GM03348 (cell line): ENCODE results near the gene SLC5A8.
A peak's percentile ranks its signal among the peaks of the same experiment; 100 is the strongest.
"Not testable (repeated sequence)": the region's sequence is repeated elsewhere in the genome, so short reads cannot be mapped to it uniquely, and the experiment has no call there.

ENCODE experiments used
- DNase-seq: peaks from one replicate; pipeline ENCODE4 v3.0.0; 2012; ENCODE audit warnings: low spot score

The SLC5A8 gene

GRCh38 chr12:101168001-101168400 is 42.0 kb downstream of the SLC5A8 start:
- no peak for DNase-seq

GRCh38 chr12:101166866-101167265 is 43.2 kb downstream of the SLC5A8 start:
- no peak for DNase-seq

- no peak for DNase-seq
Observed at GRCh38 chr12:101165319-101165718, 44.7 kb downstream of the SLC5A8 start.

- DNase-seq, result not testable (repeated sequence)
Observed at GRCh38 chr12:101145777-101146431, 64.1 kb downstream of the SLC5A8 start.

GRCh38 chr12:101127521-101128219 is 82.4 kb downstream of the SLC5A8 start:
- peak; percentile 42 for DNase-seq

GRCh38 chr12:101117842-101118241 is 92.2 kb downstream of the SLC5A8 start:
- DNase-seq, result no peak

- DNase-seq, result no peak
Observed at GRCh38 chr12:101116911-101117310, 93.1 kb downstream of the SLC5A8 start.

- DNase-seq, result no peak
Observed at GRCh38 chr12:101115326-101115725, 94.7 kb downstream of the SLC5A8 start.

GRCh38 chr12:101111441-101111840 is 98.6 kb downstream of the SLC5A8 start:
- no peak for DNase-seq

GRCh38 chr12:101110866-101111265 is 99.2 kb downstream of the SLC5A8 start:
- no peak for DNase-seq

GRCh38 chr12:101108130-101108529 is 101.9 kb downstream of the SLC5A8 start:
- DNase-seq, result no peak

GRCh38 chr12:101107032-101107763 is 102.8 kb downstream of the SLC5A8 start:
- no peak for DNase-seq
